ENCODE results near the gene TNIP2. TPM values are rescaled to one million over a fixed set of nuclear protein-coding genes. Genes with fewer than 3 reads are reported as not detected.

Gene TNIP2
- total and polyA plus RNA-seq, 5 donors, result 20.2 to 28.0 (median 24.9) TPM

- Histone ChIP-seq H3K27ac (ENCODE audit: low read length) (no peak overlapping the region), H3K4me3 (ENCODE audit: low read length) (no peak overlapping the region), H3K4me1 (ENCODE audit: control insufficient read depth, insufficient read depth, low read length) (peaks cover 27% of the 10 kb centered on the region), H3K9me3 (ENCODE audit: control insufficient read depth, low read length) (no peaks in the 10 kb centered on the region), H3K27me3 (ENCODE audit: control insufficient read depth, insufficient read depth) (no peaks in the 10 kb centered on the region)
- no peak for DNase-seq
- intact Hi-C loops (cut with DNase I), result no loop called here
- ATAC-seq, result no peak
- 73% methylated on average over 8 of the region's 8 CpGs for WGBS
Measured at GRCh38 chr4:2792396-2792710, 36.2 kb upstream of the TNIP2 start.

DNA sequence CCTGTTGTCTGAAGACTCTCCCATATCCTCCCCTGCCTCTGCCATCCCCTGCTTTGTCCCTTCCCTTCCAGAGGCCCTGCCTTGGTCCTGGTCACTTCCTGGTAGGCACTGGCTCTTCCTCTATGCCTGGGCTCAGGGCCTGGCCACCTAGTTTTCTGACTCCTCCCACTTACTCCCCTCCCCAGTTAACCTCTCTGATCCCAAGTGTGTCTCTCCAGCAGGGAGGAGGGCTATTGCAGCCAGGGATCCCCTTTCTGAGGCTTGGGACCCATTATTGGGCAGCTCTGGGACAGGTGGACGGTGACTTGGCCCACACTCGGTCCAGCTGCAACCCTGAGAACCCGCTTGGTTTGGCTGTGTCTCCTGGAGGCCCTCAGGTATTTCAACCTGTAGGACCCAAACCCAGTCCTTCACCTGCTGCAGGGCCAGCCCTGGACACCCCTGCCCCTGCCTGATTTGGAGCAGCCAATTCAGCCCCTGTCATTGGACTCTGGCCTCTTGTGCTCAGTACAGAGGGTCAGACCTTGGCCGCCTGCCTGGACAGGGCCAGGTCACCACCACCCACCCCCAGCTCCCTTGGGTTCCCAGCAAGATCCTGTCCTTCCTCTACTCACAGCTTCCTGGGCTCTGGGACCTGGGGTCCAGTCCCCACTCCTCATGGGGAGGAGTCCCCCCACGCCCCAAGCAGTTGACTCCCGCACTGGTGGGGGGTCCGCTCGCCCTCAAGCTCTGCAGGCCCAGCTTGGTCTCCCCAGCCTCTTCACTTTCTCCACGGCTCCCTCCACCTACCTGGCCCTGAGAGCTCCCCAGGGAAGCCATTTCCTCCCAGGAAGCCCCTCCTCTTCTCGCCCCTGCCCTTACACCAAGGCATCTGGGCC, 35.6 kb upstream of the TNIP2 start:
- Histone ChIP-seq H3K27me3 (ENCODE audit: control insufficient read depth, insufficient read depth) (no peaks in the 10 kb centered on the region), H3K27ac (ENCODE audit: low read length) (no peak overlapping the region), H3K4me3 (ENCODE audit: low read length) (no peak overlapping the region), H3K9me3 (ENCODE audit: control insufficient read depth, low read length) (no peaks in the 10 kb centered on the region), H3K4me1 (ENCODE audit: control insufficient read depth, insufficient read depth, low read length) (peaks cover 23% of the 10 kb centered on the region)
- ATAC-seq, result no peak
- intact Hi-C loops (cut with DNase I), result no loop called here
- 96% methylated on average over 10 of the region's 10 CpGs for WGBS
- DNase-seq, result peak in 2 of 3 donors; percentile 68 to 70

DNA sequence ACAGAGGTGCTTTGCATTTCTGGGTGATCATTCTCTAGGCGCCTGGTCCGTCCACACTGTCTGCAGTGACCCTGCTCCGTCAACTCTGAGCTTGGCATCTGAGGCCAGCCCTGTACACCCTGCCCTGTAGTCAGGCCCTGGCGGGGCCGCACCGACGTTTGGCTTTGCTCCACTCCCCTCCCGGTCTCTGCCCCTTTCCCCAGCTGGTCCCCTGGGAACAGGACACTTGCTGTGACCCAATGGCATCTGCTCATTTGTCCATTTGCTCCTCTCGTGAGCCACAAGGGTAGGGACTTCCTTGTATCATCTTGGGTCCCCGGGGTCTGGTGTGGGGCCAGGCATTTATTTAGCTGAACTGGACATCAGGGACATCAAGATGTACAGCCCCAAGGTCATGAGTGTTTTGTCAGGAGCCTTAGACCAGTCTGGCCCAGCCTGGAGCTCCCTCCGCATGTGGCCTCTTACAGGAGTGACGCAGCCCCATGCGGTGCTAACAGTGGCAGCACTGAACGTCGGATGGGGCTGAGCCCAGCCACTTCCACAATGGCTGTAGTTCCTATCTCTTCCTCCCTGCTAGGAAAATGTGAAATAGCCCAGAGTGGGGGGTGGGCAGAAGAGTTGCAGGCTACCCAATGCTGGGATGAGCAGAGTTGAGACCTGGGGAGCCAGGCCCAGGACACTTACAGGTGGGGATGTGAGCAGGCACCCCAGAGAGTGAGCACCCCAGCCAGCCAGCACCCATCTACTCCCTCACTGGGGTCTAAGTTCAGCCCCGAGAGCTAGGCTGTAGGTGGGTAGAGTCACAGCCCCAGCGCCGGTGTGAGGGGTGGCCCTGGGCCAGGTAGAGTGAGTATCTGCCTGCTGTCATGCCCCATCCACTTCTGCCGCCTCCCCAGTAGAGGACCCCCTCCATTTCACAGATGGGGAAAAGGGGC, 34.7 kb upstream of the TNIP2 start:
- H3K4me3 ChIP-seq (ENCODE audit: low read length), result no peak overlapping the region
- intact Hi-C loops (cut with DNase I), result no loop called here
- peaks cover 22% of the 10 kb centered on the region for H3K4me1 ChIP-seq (ENCODE audit: control insufficient read depth, insufficient read depth, low read length)
- no peaks in the 10 kb centered on the region for H3K9me3 ChIP-seq (ENCODE audit: control insufficient read depth, low read length)
- DNase-seq (peak in 2 of 3 donors; percentile 63 to 68), ATAC-seq (no peak)
- H3K27me3 ChIP-seq (ENCODE audit: control insufficient read depth, insufficient read depth), result no peaks in the 10 kb centered on the region
- 70% methylated on average over 19 of the region's 19 CpGs for WGBS
- H3K27ac ChIP-seq (ENCODE audit: low read length), result no peak overlapping the region

DNA sequence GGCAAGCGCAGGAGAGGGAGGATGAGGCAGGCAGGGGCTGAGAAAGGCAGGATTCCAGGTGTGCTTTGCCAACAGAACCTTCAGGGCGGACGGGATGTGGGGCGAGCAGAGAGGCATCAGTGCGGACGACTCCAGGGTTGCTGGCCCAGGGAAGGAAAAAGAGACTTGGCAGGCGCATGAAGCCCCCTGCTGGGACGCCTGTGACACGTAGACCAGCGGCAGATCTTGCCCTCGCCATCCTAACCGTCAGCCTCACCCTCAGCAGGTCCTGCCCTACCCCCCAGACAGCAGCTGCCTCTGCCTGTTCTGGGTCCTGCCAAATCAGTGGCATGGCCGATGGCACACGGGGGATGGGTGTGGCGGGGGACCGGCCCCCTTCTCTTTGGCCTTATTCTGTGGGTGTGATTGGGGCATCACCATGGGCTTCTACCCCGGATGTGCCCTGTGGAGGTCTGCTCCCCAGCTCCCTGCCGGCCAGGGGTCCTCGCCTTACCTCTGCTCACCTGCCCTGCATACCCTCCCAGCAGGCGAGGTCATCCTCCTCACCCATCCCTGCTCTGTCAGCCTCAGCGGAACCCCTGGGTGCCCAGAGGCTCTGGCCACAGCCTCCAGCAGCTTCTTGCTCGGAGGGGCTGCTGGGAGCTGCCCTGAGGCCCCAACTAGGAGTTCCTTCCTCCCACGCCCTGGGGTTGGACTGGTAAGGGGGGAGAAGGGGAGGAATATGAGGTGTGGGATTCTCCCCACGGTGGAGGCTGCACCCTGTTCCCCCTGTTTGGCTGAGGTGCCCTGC, 33.9 kb upstream of the TNIP2 start:
- Histone ChIP-seq H3K27ac (ENCODE audit: low read length) (no peak overlapping the region), H3K4me1 (ENCODE audit: control insufficient read depth, insufficient read depth, low read length) (peaks cover 20% of the 10 kb centered on the region)
- no peak for ATAC-seq

DNA sequence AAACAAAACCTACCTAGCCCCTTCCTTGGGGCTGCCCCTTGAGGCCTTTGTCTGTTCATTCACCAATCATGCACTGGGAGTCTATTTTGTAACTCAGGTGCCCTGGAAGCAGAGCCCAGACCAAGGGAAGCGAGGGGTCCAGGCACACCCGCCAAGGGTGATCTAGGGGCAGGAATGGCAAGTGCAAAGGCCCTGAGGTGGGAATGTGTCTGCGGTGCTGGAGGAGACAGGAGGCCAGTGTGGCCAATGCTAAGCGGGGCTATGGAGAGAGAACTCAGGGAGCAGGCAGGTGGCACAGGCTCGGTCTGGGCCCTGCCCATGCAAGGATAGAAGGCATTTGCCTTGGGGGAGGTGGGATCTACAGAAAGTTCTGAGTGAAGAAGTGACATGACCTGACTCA, 33.2 kb upstream of the TNIP2 start:
- Histone ChIP-seq H3K27ac (ENCODE audit: low read length) (no peak overlapping the region), H3K27me3 (ENCODE audit: control insufficient read depth, insufficient read depth) (no peaks in the 10 kb centered on the region), H3K9me3 (ENCODE audit: control insufficient read depth, low read length) (no peaks in the 10 kb centered on the region), H3K4me1 (ENCODE audit: control insufficient read depth, insufficient read depth, low read length) (peaks cover 15% of the 10 kb centered on the region), H3K4me3 (ENCODE audit: low read length) (no peak overlapping the region)
- 97% methylated on average over 5 of the region's 5 CpGs for WGBS
- DNase-seq (peak in 1 of 3 donors; percentile 41), ATAC-seq (no peak)
- intact Hi-C loops (cut with DNase I), result no loop called here

More for the DNA sequence above, 33.9 kb upstream of the TNIP2 start:
- 93% methylated on average over 24 of the region's 24 CpGs for WGBS
- intact Hi-C loops (cut with DNase I), result no loop called here
- DNase-seq, result peak in 1 of 3 donors; percentile 61
- no peaks in the 10 kb centered on the region for H3K27me3 ChIP-seq (ENCODE audit: control insufficient read depth, insufficient read depth)
- H3K4me3 ChIP-seq (ENCODE audit: low read length), result no peak overlapping the region
- H3K9me3 ChIP-seq (ENCODE audit: control insufficient read depth, low read length), result no peaks in the 10 kb centered on the region

GRCh38 chr4:2788532-2789103, 32.5 kb upstream of the TNIP2 start:
- H3K9me3 ChIP-seq (ENCODE audit: control insufficient read depth, low read length), result no peaks in the 10 kb centered on the region
- no peak overlapping the region for H3K27ac ChIP-seq (ENCODE audit: low read length)
- no peak overlapping the region for H3K4me3 ChIP-seq (ENCODE audit: low read length)
- DNase-seq (peak; percentile 64 to 93 (median 88)), ATAC-seq (peak; percentile 34 to 54)
- intact Hi-C loops (cut with DNase I), result no loop called here
- 69% methylated on average over 4 of the region's 4 CpGs for WGBS
- peaks cover 7% of the 10 kb centered on the region for H3K4me1 ChIP-seq (ENCODE audit: control insufficient read depth, insufficient read depth, low read length)
- H3K27me3 ChIP-seq (ENCODE audit: control insufficient read depth, insufficient read depth), result no peaks in the 10 kb centered on the region

DNA sequence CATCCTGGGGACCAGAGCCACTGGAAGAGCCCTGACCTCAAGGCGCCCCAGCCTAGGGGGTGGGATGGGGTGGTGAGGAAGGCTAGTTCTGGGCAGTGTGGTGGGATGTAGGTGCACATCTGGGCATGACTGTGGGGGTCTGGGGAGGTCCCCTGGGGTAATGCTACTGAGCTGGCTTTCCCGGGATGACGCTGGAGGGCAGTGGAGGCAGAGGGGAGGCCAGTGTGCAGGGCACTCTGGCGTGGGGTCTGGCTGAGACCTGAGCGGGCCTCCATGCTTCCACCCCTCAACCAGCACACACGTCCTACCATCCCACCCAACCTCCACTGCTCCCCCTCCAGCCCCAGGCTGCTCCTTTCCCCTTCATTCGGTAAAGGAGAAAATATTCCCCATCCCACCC, 32.0 kb upstream of the TNIP2 start:
- H3K27ac ChIP-seq (ENCODE audit: low read length), result peak overlapping the region; percentile 61

DNA sequence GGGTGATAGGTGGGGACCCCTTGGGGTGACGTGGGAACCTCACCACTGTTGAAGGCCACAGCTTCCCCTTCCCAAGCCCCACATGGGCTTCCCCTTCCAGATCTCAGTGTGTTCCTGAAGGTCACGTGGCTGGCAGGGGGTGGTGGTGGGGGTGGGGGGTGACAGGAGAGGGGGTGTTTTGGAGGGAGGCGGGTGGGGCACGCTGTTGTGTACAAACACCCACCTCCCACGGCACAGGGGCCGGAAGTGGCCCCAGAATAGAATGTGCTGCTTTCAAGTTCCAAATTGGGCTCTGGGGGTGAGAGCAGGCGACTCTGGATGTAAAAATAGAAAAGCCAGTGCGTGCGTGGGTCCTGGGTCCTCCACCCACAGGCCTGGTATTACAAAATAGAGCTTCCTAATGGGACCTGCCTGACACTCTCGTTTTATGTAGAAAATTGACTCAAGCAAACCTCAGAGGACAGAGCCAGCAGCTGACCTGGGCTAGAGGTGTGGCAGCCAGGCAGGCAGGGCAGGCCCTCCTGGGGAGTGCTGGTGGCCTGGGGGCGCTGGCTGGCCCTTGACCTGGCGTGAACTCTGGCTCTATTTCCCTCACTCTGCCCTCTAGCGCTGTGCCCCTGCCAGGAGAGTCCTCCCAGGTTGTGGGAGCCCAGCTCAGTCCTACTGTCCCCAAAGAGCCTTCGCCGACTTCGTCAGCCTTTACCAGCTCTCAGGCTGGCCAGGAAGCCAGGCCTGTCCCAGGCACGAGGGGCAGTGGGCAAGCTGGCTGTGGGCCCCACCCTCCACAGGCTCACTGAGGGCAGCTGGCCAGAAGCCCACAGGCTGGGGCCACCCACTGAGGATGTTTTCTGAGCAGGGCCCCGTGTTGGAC, 31.3 kb upstream of the TNIP2 start:
- peak; percentile 52 to 79 (median 76) for DNase-seq
- intact Hi-C loops (cut with DNase I), result no loop called here
- Histone ChIP-seq H3K9me3 (ENCODE audit: control insufficient read depth, low read length) (no peaks in the 10 kb centered on the region), H3K4me1 (ENCODE audit: control insufficient read depth, insufficient read depth, low read length) (peaks cover 7% of the 10 kb centered on the region), H3K27ac (ENCODE audit: low read length) (peak overlapping the region; percentile 66), H3K27me3 (ENCODE audit: control insufficient read depth, insufficient read depth) (no peaks in the 10 kb centered on the region), H3K4me3 (ENCODE audit: low read length) (no peak overlapping the region)
- 59% methylated on average over 18 of the region's 18 CpGs for WGBS
- ATAC-seq, result peak; percentile 44 to 54

More for the DNA sequence above, 32.0 kb upstream of the TNIP2 start:
- Histone ChIP-seq H3K4me3 (ENCODE audit: low read length) (no peak overlapping the region), H3K27me3 (ENCODE audit: control insufficient read depth, insufficient read depth) (no peaks in the 10 kb centered on the region), H3K9me3 (ENCODE audit: control insufficient read depth, low read length) (no peaks in the 10 kb centered on the region), H3K4me1 (ENCODE audit: control insufficient read depth, insufficient read depth, low read length) (peaks cover 7% of the 10 kb centered on the region)
- intact Hi-C loops (cut with DNase I), result no loop called here
- no peak for DNase-seq
- no peak for ATAC-seq
- 71% methylated on average over 7 of the region's 7 CpGs for WGBS

DNA sequence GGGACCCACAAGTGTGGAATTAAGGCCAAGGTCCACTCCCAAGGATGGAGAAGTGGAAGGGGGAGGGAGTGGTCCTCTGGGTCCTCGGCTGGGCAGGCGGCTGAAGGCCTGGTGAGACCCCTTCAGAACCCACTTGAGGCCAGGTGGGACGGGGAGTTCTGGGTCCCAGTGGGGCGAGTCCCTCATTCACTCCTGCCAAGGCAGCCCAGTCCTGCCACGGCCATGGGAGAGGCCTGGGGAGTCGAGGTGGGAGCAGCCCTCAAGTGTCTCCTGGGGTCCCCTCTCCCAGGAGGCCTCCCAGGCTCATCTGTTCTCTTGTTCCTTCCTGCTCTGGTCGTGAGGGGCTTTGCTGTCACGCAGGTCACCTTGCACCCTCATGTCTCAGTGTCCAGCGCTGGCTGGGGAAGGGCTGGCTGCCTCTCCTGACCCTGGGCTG, 30.7 kb upstream of the TNIP2 start:
- no peaks in the 10 kb centered on the region for H3K27me3 ChIP-seq (ENCODE audit: control insufficient read depth, insufficient read depth)
- DNase-seq (peak in 1 of 3 donors; percentile 55), ATAC-seq (no peak)
- WGBS, result 80% methylated on average over 9 of the region's 9 CpGs
- intact Hi-C loops (cut with DNase I), result no loop called here
- H3K27ac ChIP-seq (ENCODE audit: low read length), result peak overlapping the region; percentile 66
- no peaks in the 10 kb centered on the region for H3K9me3 ChIP-seq (ENCODE audit: control insufficient read depth, low read length)
- H3K4me1 ChIP-seq (ENCODE audit: control insufficient read depth, insufficient read depth, low read length), result peaks cover 7% of the 10 kb centered on the region
- no peak overlapping the region for H3K4me3 ChIP-seq (ENCODE audit: low read length)
